ENCODE measurements around the gene FAM53B.

FAM53B gene

DNA sequence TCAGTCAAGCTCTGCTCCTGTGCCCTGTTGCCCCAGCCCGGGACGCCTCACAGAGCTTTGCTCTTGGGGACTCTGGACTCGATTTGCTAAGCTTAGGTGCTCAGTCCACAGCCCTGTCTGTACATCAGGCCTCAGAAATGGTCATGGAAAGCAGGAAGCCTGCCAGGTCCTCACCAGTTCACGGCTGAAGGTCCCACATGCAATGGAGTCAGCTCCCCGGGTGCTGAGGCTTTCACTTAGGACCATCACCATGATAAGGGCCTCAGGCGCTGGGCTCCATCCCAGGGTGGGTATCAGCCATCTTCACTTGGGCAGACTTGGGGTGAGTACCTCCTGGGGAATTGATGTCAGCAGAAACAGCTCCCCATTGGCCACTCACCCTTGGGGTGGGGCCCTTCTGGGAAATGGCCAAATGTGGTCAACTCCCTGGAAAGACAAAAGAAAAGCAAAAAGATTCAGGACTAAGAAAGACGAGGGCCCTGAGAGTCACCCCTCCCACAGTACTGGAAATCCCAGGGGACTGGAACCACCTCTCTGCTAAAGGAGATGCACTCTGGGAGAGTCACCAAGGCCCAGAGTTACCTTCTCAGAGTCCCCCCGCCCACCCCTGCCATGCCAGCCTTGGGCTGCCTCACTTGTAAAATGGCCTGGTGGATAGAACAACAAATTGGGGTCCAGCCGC lies 37.6 kb downstream of the FAM53B start:
- DNase-seq (ENCODE audit: insufficient read length, low spot score) (no peak), FAIRE-seq (no peak)
- TF ChIP-seq TAF1 (IDR thresholded peaks at IDR 0.05; ENCODE audit: low read depth, low read length) = no peak
- no peak for TF ChIP-seq POLR2A (IDR thresholded peaks at IDR 0.05; ENCODE audit: low read depth, low read length)
- TF ChIP-seq SPI1 (IDR thresholded peaks at IDR 0.05; ENCODE audit: low read depth, low read length) = no peak
- no peak for TF ChIP-seq POU2F2 (IDR thresholded peaks at IDR 0.05; ENCODE audit: low read depth, low read length)
- no peak for TF ChIP-seq POLR2AphosphoS5 (IDR thresholded peaks at IDR 0.05; ENCODE audit: low read depth, low read length)
- TF ChIP-seq PAX5 (IDR thresholded peaks at IDR 0.05; ENCODE audit: insufficient read depth, low read length, severe bottlenecking) = no peak

DNA sequence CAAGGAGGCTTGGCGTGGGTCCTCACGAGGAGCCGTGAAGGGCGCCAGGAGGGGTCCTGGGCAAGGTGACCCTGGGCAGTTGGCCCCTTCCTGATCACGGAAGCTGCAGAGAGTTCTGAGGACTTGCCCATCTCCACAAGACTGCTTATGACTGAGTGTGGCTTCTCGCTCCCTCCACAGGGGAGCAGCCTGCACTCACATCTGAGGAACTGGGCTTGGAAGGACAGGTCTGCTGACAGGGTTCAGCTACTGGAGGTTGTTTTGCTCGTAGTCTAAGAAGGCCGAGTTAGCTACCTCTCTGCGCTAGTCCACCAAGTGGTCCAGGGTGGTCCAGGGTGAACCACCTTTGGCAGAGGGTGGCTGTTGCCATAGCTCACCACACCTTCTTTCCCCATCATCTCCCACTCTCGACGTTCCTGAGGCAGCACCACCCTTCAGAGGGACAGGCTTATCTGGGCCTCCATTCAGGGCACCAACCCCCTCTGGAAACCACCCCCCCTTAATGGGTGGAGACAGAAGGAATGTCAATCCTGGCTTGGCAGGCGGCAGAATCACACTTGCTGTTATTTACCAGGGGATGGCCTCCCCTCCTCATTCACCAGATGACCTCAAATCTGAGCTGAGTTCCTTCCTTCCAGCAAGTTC lies 38.2 kb downstream of the FAM53B start:
- TF ChIP-seq POU2F2 (IDR thresholded peaks at IDR 0.05; ENCODE audit: low read depth, low read length) = no peak
- no peak for TF ChIP-seq PAX5 (IDR thresholded peaks at IDR 0.05; ENCODE audit: insufficient read depth, low read length, severe bottlenecking)
- TF ChIP-seq POLR2A (IDR thresholded peaks at IDR 0.05; ENCODE audit: low read depth, low read length) = no peak
- TF ChIP-seq TAF1 (IDR thresholded peaks at IDR 0.05; ENCODE audit: low read depth, low read length) = no peak
- TF ChIP-seq POLR2AphosphoS5 (IDR thresholded peaks at IDR 0.05; ENCODE audit: low read depth, low read length) = no peak
- no peak for TF ChIP-seq SPI1 (IDR thresholded peaks at IDR 0.05; ENCODE audit: low read depth, low read length)
- no peak for DNase-seq (ENCODE audit: insufficient read length, low spot score)

DNA sequence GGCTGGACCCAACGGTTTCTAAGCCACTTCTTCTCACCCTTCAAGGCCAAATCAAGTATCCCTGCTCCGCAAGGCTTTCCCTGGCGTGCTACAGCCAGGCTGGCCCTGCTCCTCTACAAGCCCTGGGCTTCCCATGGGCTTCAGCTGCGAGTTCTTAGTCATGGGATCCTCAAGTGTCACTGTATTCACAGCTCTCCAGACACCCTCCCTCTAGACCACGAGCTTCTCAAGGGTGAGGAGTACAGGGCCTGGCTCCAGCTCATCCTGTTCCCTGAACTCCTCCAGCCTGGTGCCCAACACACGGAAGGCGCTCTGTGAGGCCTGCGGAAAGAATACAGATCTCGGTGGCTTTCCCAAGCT lies 38.8 kb downstream of the FAM53B start:
- no peak for TF ChIP-seq TAF1 (IDR thresholded peaks at IDR 0.05; ENCODE audit: low read depth, low read length)
- no peak for TF ChIP-seq POLR2AphosphoS5 (IDR thresholded peaks at IDR 0.05; ENCODE audit: low read depth, low read length)
- no peak for TF ChIP-seq POLR2A (IDR thresholded peaks at IDR 0.05; ENCODE audit: low read depth, low read length)
- no peak for TF ChIP-seq POU2F2 (IDR thresholded peaks at IDR 0.05; ENCODE audit: low read depth, low read length)
- TF ChIP-seq PAX5 (IDR thresholded peaks at IDR 0.05; ENCODE audit: insufficient read depth, low read length, severe bottlenecking) = no peak
- TF ChIP-seq SPI1 (IDR thresholded peaks at IDR 0.05; ENCODE audit: low read depth, low read length) = no peak
- no peak for DNase-seq (ENCODE audit: insufficient read length, low spot score)
- FAIRE-seq = no peak

More for the DNA sequence above, 38.2 kb downstream of the FAM53B start:
- FAIRE-seq = no peak

DNA sequence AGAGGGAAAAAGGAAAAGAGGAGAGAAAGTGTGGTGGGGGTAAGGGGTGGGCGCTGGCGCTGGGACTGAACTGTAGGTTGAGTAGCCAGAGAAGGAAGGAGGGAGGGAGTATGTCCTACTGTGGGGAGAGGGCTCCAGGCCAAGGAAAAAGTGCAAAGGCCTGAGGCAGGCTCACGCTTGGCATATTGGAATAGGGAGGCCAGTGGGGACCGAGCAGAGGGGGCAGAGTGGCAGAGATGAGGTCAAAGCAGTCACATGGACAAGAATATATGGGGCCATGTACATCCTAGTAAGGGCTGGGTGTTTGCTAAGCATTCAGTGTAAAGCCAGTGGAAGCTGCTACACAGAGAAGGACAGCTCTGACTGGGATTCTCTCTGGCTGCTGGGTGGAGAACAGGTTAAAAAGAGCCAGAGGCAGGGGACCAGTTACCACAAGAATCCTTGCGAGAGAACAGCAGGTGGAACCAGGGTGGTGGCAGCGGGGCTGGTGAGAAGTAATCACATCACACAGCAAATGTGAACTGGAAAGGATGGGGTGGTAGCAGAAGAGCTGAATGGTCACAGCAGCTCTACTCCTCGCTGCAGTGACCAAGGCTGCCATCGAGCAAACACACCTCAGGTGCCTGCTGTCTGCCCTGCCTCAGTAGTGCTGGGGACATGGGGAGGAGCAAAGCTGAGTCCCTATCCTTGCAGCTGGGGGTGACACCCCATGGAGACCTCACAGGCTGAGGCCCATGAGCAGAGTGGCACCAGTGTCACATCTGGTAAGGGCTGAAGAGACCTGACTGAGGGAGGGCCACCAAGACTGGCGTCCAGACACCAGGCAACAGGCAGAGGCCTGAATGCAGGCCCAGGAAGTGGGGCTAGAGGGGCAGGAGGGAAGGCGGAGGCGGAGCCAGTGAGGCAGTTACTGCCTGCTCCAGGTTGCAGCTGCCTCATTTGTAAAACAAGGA lies 39.5 kb downstream of the FAM53B start:
- TF ChIP-seq SPI1 (IDR thresholded peaks at IDR 0.05; ENCODE audit: low read depth, low read length) = no peak
- TF ChIP-seq TAF1 (IDR thresholded peaks at IDR 0.05; ENCODE audit: low read depth, low read length) = no peak
- no peak for TF ChIP-seq POU2F2 (IDR thresholded peaks at IDR 0.05; ENCODE audit: low read depth, low read length)
- no peak for TF ChIP-seq PAX5 (IDR thresholded peaks at IDR 0.05; ENCODE audit: insufficient read depth, low read length, severe bottlenecking)
- no peak for TF ChIP-seq POLR2AphosphoS5 (IDR thresholded peaks at IDR 0.05; ENCODE audit: low read depth, low read length)
- no peak for TF ChIP-seq POLR2A (IDR thresholded peaks at IDR 0.05; ENCODE audit: low read depth, low read length)
- no peak for DNase-seq (ENCODE audit: insufficient read length, low spot score)
- FAIRE-seq = peak; percentile 23

DNA sequence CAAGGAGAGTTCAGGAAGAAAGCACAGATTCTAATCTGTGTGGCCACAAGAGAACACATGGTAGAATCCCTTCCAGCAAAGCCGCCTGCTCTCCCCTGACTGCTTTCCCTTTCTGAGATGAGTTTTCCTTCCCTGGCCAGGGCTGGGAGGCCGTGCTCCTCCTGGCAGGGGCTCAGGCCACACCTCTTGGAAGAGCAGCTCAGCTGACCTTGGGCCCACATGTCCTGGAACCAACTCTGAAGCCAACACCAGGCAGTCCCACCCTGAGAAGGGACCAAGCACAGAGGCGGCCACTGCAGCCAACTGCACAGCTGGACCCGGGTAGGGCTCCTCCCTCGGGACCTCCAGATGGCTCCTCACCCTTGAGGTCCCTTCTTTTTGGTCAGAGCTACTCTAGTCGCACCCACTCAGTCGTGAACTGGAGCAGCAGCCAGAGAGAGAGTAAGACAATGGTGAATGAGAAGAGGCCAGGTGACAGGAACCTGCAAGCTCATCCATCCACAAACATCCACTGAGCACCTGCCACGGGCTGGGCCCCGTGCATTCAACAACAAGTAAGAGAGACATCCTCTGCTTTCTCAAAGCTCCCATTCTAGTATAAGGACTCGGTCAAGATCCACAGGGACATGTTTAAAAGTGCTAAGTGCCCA lies 40.3 kb downstream of the FAM53B start:
- DNase-seq (ENCODE audit: insufficient read length, low spot score) = no peak
- TF ChIP-seq POLR2A (IDR thresholded peaks at IDR 0.05; ENCODE audit: low read depth, low read length) (no peak), TAF1 (IDR thresholded peaks at IDR 0.05; ENCODE audit: low read depth, low read length) (no peak), POU2F2 (IDR thresholded peaks at IDR 0.05; ENCODE audit: low read depth, low read length) (no peak), SPI1 (IDR thresholded peaks at IDR 0.05; ENCODE audit: low read depth, low read length) (no peak), PAX5 (IDR thresholded peaks at IDR 0.05; ENCODE audit: insufficient read depth, low read length, severe bottlenecking) (no peak), POLR2AphosphoS5 (IDR thresholded peaks at IDR 0.05; ENCODE audit: low read depth, low read length) (no peak)
- FAIRE-seq = no peak

DNA sequence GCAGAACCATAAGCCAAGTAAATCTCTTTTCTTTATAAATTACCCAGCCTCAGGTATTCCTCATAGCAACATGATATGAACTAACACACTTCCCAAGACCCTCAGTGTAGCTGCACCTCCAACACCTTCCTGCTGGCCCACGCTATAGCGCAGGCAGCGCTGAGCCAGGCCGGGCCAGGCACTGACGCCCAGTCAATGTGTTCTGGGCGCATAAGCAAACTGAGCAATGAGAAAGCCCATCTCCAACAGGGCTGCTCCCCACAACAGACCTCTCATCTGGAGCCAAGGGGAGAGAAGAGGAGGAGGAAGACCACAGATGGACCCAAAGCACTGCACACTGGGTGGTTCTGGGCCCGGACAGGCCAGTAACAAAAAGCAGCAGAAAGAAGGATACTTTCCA lies 40.8 kb downstream of the FAM53B start:
- no peak for DNase-seq (ENCODE audit: insufficient read length, low spot score)
- TF ChIP-seq PAX5 (IDR thresholded peaks at IDR 0.05; ENCODE audit: insufficient read depth, low read length, severe bottlenecking) = no peak
- no peak for TF ChIP-seq TAF1 (IDR thresholded peaks at IDR 0.05; ENCODE audit: low read depth, low read length)
- no peak for TF ChIP-seq POLR2AphosphoS5 (IDR thresholded peaks at IDR 0.05; ENCODE audit: low read depth, low read length)
- no peak for TF ChIP-seq SPI1 (IDR thresholded peaks at IDR 0.05; ENCODE audit: low read depth, low read length)
- no peak for TF ChIP-seq POU2F2 (IDR thresholded peaks at IDR 0.05; ENCODE audit: low read depth, low read length)
- no peak for TF ChIP-seq POLR2A (IDR thresholded peaks at IDR 0.05; ENCODE audit: low read depth, low read length)
- FAIRE-seq = no peak

DNA sequence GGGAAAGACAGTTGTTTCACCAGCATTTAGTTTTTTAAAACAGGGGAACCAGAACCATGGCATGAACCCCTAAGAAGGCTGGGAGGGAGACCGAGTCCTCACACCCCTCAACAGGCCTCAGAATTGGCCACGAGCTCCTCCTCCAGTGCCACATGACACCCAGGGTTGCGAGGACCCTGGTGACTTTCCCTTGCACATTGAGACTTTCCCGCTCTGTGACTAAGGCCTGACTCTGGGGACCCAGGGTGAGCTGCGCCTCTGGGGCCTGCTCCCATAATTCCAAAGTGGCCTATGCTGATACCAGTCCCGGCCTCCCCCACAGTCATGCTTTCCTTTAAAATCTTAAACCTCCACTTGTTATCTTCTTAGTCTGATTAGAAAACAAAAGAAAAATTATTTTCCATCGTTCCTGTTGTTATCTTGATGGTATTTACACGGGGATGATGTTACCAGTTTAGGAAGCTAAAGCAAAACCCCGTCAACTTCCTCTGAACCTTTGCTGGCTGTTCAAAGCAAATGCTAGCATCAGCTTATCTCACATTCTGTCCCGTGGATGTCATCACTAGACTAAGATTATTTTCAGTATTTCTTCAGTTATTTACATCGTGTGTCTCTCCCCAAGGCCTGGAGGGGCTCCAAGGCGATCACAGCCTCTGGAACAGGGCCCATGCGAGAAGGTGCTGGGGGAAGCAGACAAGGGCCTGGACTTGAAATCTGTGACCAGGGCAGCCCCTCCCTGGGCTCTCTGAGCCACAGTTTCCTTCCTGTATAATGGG lies 42.1 kb downstream of the FAM53B start:
- DNase-seq (ENCODE audit: insufficient read length, low spot score) (no peak), FAIRE-seq (peak; percentile 74)
- TF ChIP-seq POLR2A (IDR thresholded peaks at IDR 0.05; ENCODE audit: low read depth, low read length) (no peak), POLR2AphosphoS5 (IDR thresholded peaks at IDR 0.05; ENCODE audit: low read depth, low read length) (no peak), POU2F2 (IDR thresholded peaks at IDR 0.05; ENCODE audit: low read depth, low read length) (no peak), PAX5 (IDR thresholded peaks at IDR 0.05; ENCODE audit: insufficient read depth, low read length, severe bottlenecking) (no peak), TAF1 (IDR thresholded peaks at IDR 0.05; ENCODE audit: low read depth, low read length) (no peak), SPI1 (IDR thresholded peaks at IDR 0.05; ENCODE audit: low read depth, low read length) (no peak)

DNA sequence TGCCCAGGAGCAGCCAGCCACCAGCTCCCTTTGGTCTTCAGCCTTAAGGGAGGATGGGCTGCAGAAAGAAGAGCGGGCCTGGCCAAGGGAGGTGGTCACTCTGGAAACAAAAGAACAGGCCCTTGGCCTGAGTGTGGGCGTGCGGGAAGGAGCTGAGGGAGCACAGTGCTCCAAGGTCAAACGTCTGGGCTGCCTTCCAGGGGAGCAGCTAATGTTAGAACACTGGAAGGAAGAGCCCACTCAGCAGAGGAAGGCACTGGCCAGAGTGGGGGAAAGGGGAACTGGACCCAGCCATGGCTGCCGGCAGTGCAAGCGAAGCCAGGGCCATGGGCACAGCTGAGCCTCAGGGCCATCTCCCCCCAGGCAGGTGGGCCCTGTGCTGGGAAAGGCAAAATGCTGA lies 42.7 kb downstream of the FAM53B start:
- DNase-seq (ENCODE audit: insufficient read length, low spot score) (no peak), FAIRE-seq (peak; percentile 60)
- no peak for TF ChIP-seq POLR2A (IDR thresholded peaks at IDR 0.05; ENCODE audit: low read depth, low read length)
- no peak for TF ChIP-seq TAF1 (IDR thresholded peaks at IDR 0.05; ENCODE audit: low read depth, low read length)
- peak; percentile 61 for TF ChIP-seq SPI1 (IDR thresholded peaks at IDR 0.05; ENCODE audit: low read depth, low read length)
- no peak for TF ChIP-seq PAX5 (IDR thresholded peaks at IDR 0.05; ENCODE audit: insufficient read depth, low read length, severe bottlenecking)
- no peak for TF ChIP-seq POU2F2 (IDR thresholded peaks at IDR 0.05; ENCODE audit: low read depth, low read length)
- TF ChIP-seq POLR2AphosphoS5 (IDR thresholded peaks at IDR 0.05; ENCODE audit: low read depth, low read length) = no peak

Measured in GM12891 (cell line).